Stimulated activated CD8-positive, alpha-beta memory T cell treated with anti-CD3 and anti-CD28 coated beads, Interleukin-7, amount 100 ng/mL, for 48 hours (primary cell): ENCODE measurements around the gene NOL12.

Experiments
- DNase-seq, 2 donors: peaks; one replicate each; pipeline ENCODE4 v3.0.0-alpha.2; 2020; ENCODE audit warnings: low read depth in 1 of 2; ENCODE audit errors: extremely low read depth in 1 of 2

NOL12 gene

GRCh38 chr22:37741312-37741795 lies 55.2 kb downstream of the NOL12 start:
- DNase-seq, result no peak

GRCh38 chr22:37742376-37743171 lies 56.4 kb downstream of the NOL12 start:
- no peak for DNase-seq
